H9 (cell line): ENCODE data around the gene PELI3. TPM values are rescaled to one million over a fixed set of nuclear protein-coding genes. Genes with fewer than 3 reads are reported as not detected.

Experiments
- DNase-seq: peaks from one replicate; pipeline ENCODE4 v3.0.0-alpha.2; 2017
- H2AFZ ChIP-seq: one replicate; pipeline ENCODE4 v1.6.1; 2013; ENCODE audit warnings: mild to moderate bottlenecking, low read length, control low read depth, moderate library complexity
- H2AK5ac ChIP-seq: 2 replicates; pipeline ENCODE4 v1.6.1; 2013; ENCODE audit warnings: low read length, control low read depth, mixed read lengths; ENCODE audit not compliant: insufficient read length
- H2BK120ac ChIP-seq: one replicate; pipeline ENCODE4 v1.6.1; 2013; ENCODE audit warnings: low read depth, mild to moderate bottlenecking, low read length, control low read depth, inconsistent platforms; ENCODE audit not compliant: poor library complexity, severe bottlenecking
- H2BK12ac ChIP-seq: 2 replicates; pipeline ENCODE4 v1.6.1; 2013; ENCODE audit warnings: low read length, control low read depth, mixed read lengths, low read depth; ENCODE audit not compliant: insufficient read length
- H2BK15ac ChIP-seq: 2 replicates; pipeline ENCODE4 v1.6.1; 2013; ENCODE audit warnings: low read depth, low read length, control low read depth
- H2BK20ac ChIP-seq: one replicate; pipeline ENCODE4 v1.6.1; 2013; ENCODE audit warnings: low read depth, mild to moderate bottlenecking, low read length, control low read depth, inconsistent platforms; ENCODE audit not compliant: poor library complexity, severe bottlenecking
- H2BK5ac ChIP-seq: 2 replicates; pipeline ENCODE4 v1.6.1; 2013; ENCODE audit warnings: low read length, control low read depth, mixed read lengths; ENCODE audit not compliant: insufficient read length
- H3K14ac ChIP-seq: 2 replicates; pipeline ENCODE4 v1.6.1; 2013; ENCODE audit warnings: low read length, control low read depth; ENCODE audit not compliant: insufficient read depth
- H3K18ac ChIP-seq: 2 replicates; pipeline ENCODE4 v1.6.1; 2013; ENCODE audit warnings: low read depth, mild to moderate bottlenecking, mixed read lengths, low read length, control low read depth; ENCODE audit not compliant: insufficient read length
- H3K23ac ChIP-seq: 2 replicates; pipeline ENCODE4 v1.6.1; 2013; ENCODE audit warnings: low read length, control low read depth, mixed read lengths, low read depth; ENCODE audit not compliant: insufficient read length
- H3K23me2 ChIP-seq: 2 replicates; pipeline ENCODE4 v1.6.1; 2013; ENCODE audit warnings: low read depth, mild to moderate bottlenecking, mixed read lengths, low read length, control low read depth; ENCODE audit not compliant: insufficient read length, poor library complexity, severe bottlenecking
- H3K27ac ChIP-seq: 2 replicates; pipeline ENCODE4 v1.5.1; 2013; ENCODE audit warnings: low read length, control low read depth, mixed read lengths, low read depth; ENCODE audit not compliant: insufficient read length
- H3K27me3 ChIP-seq: 2 replicates; pipeline ENCODE4 v1.6.1; 2013; ENCODE audit warnings: low read length, control low read depth, inconsistent platforms; ENCODE audit not compliant: insufficient read depth
- H3K4ac ChIP-seq: 2 replicates; pipeline ENCODE4 v1.6.1; 2013; ENCODE audit warnings: low read depth, mild to moderate bottlenecking, control low read depth, inconsistent platforms, low read length, moderate library complexity
- H3K4me1 ChIP-seq: 2 replicates; pipeline ENCODE4 v1.6.1; 2013; ENCODE audit warnings: low read length, control low read depth, inconsistent platforms; ENCODE audit not compliant: insufficient read depth
- H3K4me2 ChIP-seq: 2 replicates; pipeline ENCODE4 v1.6.1; 2013; ENCODE audit warnings: low read length, control low read depth, mixed read lengths; ENCODE audit not compliant: insufficient read length, insufficient read depth
- H3K56ac ChIP-seq: 2 replicates; pipeline ENCODE4 v1.6.1; 2013; ENCODE audit warnings: low read depth, mild to moderate bottlenecking, mixed read lengths, low read length, control low read depth; ENCODE audit not compliant: insufficient read length
- H3K79me1 ChIP-seq: 2 replicates; pipeline ENCODE4 v1.6.1; 2013; ENCODE audit warnings: low read depth, mild to moderate bottlenecking, moderate library complexity, low read length, control low read depth, inconsistent platforms; ENCODE audit not compliant: insufficient read depth, poor library complexity, severe bottlenecking
- H3K79me2 ChIP-seq: 2 replicates; pipeline ENCODE4 v1.6.1; 2013; ENCODE audit warnings: low read length, control low read depth, inconsistent platforms; ENCODE audit not compliant: insufficient read depth
- H3K9ac ChIP-seq: 2 replicates; pipeline ENCODE4 v1.6.1; 2013; ENCODE audit warnings: low read length, control low read depth, mixed read lengths; ENCODE audit not compliant: insufficient read length; ENCODE audit errors: extremely low read depth
- H3K9me3 ChIP-seq: one replicate; pipeline ENCODE4 v1.6.1; 2013; ENCODE audit warnings: low read depth, low read length, inconsistent platforms; ENCODE audit not compliant: control insufficient read depth
- H3T11ph ChIP-seq: one replicate; pipeline ENCODE4 v1.6.1; 2013; ENCODE audit warnings: mild to moderate bottlenecking, low read length, control low read depth, inconsistent platforms
- H4K20me1 ChIP-seq: one replicate; pipeline ENCODE4 v1.6.1; 2013; ENCODE audit not compliant: control insufficient read depth, insufficient read length, insufficient read depth
- H4K5ac ChIP-seq: 2 replicates; pipeline ENCODE4 v1.6.1; 2013; ENCODE audit warnings: low read depth, mild to moderate bottlenecking, mixed read lengths, low read length, control low read depth; ENCODE audit not compliant: insufficient read length
- H4K8ac ChIP-seq: replicated peaks from 2 replicates; pipeline ENCODE4 v1.6.1; 2013; ENCODE audit warnings: low read length, control low read depth, mixed read lengths, low read depth; ENCODE audit not compliant: insufficient read length
- H4K91ac ChIP-seq: 2 replicates; pipeline ENCODE4 v1.6.1; 2013; ENCODE audit warnings: low read depth, mild to moderate bottlenecking, moderate library complexity, mixed read lengths, low read length, control low read depth; ENCODE audit not compliant: insufficient read length
- H3K27ac Mint-ChIP-seq, 3 experiments: 2 replicates in 2 of 3; 3 replicates in 1 of 3; pipeline ENCODE4 v1.8.0; 2020 to 2021; ENCODE audit warnings: mixed read lengths in 3 of 3, mild to moderate bottlenecking in 1 of 3, moderate library complexity in 1 of 3
- H3K27me3 Mint-ChIP-seq: 2 replicates; pipeline ENCODE4 v1.8.0; 2021; ENCODE audit warnings: low read depth, mild to moderate bottlenecking, moderate library complexity, mixed read lengths
- H3K36me3 Mint-ChIP-seq, 3 experiments: 2 replicates in 2 of 3; 3 replicates in 1 of 3; pipeline ENCODE4 v1.8.0; 2020 to 2021; ENCODE audit warnings: low read depth in 3 of 3, mixed read lengths in 3 of 3; ENCODE audit not compliant: insufficient read depth in 1 of 3
- H3K4me1 Mint-ChIP-seq, 2 experiments: 2 replicates each; pipeline ENCODE4 v1.8.0; 2020; ENCODE audit warnings: mixed read lengths in 2 of 2
- H3K4me3 Mint-ChIP-seq, 2 experiments: 2 replicates in 1 of 2; 3 replicates in 1 of 2; pipeline ENCODE4 v1.8.0; 2020 to 2021; ENCODE audit warnings: mild to moderate bottlenecking in 2 of 2, mixed read lengths in 2 of 2, moderate library complexity in 1 of 2
- H3K9me3 Mint-ChIP-seq, 2 experiments: 2 replicates in 1 of 2; 3 replicates in 1 of 2; pipeline ENCODE4 v1.8.0; 2020; ENCODE audit warnings: mild to moderate bottlenecking in 2 of 2, mixed read lengths in 2 of 2, moderate library complexity in 1 of 2
- CTCF ChIP-seq: fragments of 200-600 bp; sonication (generic); conservative IDR thresholded peaks from 3 replicates; pipeline ENCODE4 v1.8.0; 2021; ENCODE audit warnings: antibody characterized with exemption, mild to moderate bottlenecking
- total RNA-seq: library from RNA; stranded (reverse); gene quantifications from 2 replicates; pipeline ENCODE4 v1.2.1, GENCODE V29; 2021

PELI3 gene
- total RNA-seq, 1 experiment from 2014 or later, result 10.3 TPM

DNA sequence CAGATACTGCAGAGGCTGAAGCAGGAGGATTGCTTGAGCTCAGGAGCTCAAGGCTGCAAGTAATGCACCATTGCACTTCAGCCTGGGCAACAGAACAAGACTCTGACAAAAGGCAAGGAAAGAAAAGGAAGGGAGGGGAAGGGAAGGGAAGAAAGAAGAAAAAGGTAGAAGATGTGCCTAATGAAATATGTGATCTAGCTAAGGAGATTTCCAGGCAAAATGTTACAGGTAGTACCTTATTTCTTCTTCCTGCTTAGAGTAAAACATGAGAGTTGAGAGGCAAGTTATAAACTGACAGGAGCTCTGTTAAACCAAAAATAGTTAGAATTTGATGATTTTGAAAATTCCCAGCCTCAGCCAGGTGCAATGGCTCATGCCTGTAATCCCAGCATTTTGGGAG, 4.7 kb upstream of the PELI3 start:
- H3K27me3 ChIP-seq, result no peaks in the 10 kb centered on the region
- H3K9me3 Mint-ChIP-seq, result peaks cover 16 to 27% of the 10 kb centered on the region in 2 experiments; a peak in 4 of 5 replicates

More for the DNA sequence above, 4.7 kb upstream of the PELI3 start:
- no peak for DNase-seq
- H3K4me3 Mint-ChIP-seq, result no peak overlapping the region
- Histone ChIP-seq H3T11ph (no peak overlapping the region), H3K4me1 (no peaks in the 10 kb centered on the region; the same call in 1 of the 2 replicates), H4K20me1 (no peaks in the 10 kb centered on the region), H3K79me1 (no peaks in the 10 kb centered on the region), H3K18ac (no peak overlapping the region), H3K56ac (no peak overlapping the region), H4K91ac (no peak overlapping the region), H2BK120ac (no peak overlapping the region), H2AK5ac (no peak overlapping the region), H2BK12ac (no peak overlapping the region), H2BK5ac (no peak overlapping the region), H3K9me3 (no peaks in the 10 kb centered on the region), H3K27ac (no peak overlapping the region), H3K4ac (no peak overlapping the region), H3K79me2 (no peaks in the 10 kb centered on the region), H2BK15ac (no peak overlapping the region), H4K5ac (no peak overlapping the region), H4K8ac (no peak overlapping the region), H3K4me2 (no peak overlapping the region), H3K23ac (no peak overlapping the region), H3K14ac (no peak overlapping the region), H2AFZ (no peak overlapping the region), H2BK20ac (no peak overlapping the region), H3K23me2 (peaks cover 6% of the 10 kb centered on the region), H3K9ac (no peak overlapping the region)
- H3K27ac Mint-ChIP-seq, result no peak overlapping the region
- H3K36me3 Mint-ChIP-seq, result peaks cover 0 to 23% (median 7%) of the 10 kb centered on the region in 3 experiments; a peak in 5 of 7 replicates
- peaks cover 14% of the 10 kb centered on the region for H3K27me3 Mint-ChIP-seq
- TF ChIP-seq CTCF, result no peak
- H3K4me1 Mint-ChIP-seq, result peaks cover 12 to 16% of the 10 kb centered on the region in 2 experiments
